ENCODE results near the gene DPYSL5. TPM values are rescaled to one million over a fixed set of nuclear protein-coding genes. Genes with fewer than 3 reads are reported as not detected.

DPYSL5 gene
- total and polyA plus RNA-seq, 2 of the 13 experiments (the other 11 are each of a cell fraction or from before 2014, with no cell fraction given) = 0.15 TPM; not detected in 1

DNA sequence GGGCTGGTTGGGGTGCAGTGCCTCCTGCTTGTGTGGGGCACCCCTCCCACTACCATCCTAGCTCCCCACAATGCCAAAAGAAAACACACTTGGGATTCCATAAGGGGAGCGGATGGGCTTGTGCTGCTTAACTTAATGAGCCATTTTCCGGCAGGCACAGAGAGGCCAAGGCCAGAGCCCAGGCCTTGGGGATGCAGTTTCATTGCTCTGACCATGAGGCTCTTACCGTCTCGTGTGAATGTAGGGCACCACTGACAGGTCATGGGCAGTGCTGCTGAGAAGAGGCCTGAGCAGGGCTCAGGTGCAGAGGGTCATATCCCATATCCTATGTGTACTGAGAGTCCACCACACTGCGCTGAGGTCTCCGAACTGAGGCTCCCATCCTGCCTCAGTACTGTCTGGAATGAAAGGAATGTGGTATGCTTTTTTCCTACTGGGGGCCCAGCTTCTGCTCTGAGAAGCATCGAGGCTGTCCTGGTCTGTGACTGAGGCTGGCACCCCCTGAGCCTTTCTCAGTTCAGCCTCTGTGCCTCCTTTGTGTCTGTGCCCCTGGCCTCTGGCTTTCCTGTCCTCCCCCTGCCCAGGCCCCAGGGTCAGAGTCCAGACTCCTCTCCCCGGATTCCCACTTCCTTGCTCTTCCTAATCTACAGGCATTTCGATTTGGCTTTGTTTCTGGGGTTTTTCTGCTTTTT, 77.3 kb downstream of the DPYSL5 start (continued):
- TF ChIP-seq ZNF432 (CRISPR knock-in tag; IDR thresholded peaks at IDR 0.05; ENCODE audit: borderline replicate concordance) (no peak), ZSCAN21 (CRISPR knock-in tag; IDR thresholded peaks at IDR 0.05; ENCODE audit: borderline replicate concordance) (peak; percentile 63; the same call in 1 of the 2 replicates), TCF12 (IDR thresholded peaks at IDR 0.05) (no peak), TCF12 (CRISPR knock-in tag; IDR thresholded peaks at IDR 0.05) (peak; percentile 80), SIX4 (CRISPR knock-in tag; IDR thresholded peaks at IDR 0.05) (no peak), GATA4 (IDR thresholded peaks at IDR 0.05; ENCODE audit: borderline replicate concordance, low read depth) (no peak), SMYD3 (CRISPR knock-in tag; IDR thresholded peaks at IDR 0.05) (0 out of 2 replicates have a peak, but pooled peaks have one; percentile 57), SNAI1 (CRISPR knock-in tag; IDR thresholded peaks at IDR 0.05; ENCODE audit: borderline replicate concordance) (peak; percentile 68; the same call in 1 of the 2 replicates), HDAC2 (CRISPR knock-in tag; IDR thresholded peaks at IDR 0.05) (peak; percentile 83), CBX2 (IDR thresholded peaks at IDR 0.05; ENCODE audit: low read depth, low read length) (no peak), CBX2 (CRISPR knock-in tag; IDR thresholded peaks at IDR 0.05; ENCODE audit: low read depth) (peak; percentile 54; the same call in 1 of the 2 replicates), ERF (CRISPR knock-in tag; IDR thresholded peaks at IDR 0.05) (peak; percentile 76; the same call in 1 of the 2 replicates), FOXJ3 (CRISPR knock-in tag; IDR thresholded peaks at IDR 0.05; ENCODE audit: borderline replicate concordance) (peak; percentile 82; the same call in 1 of the 2 replicates), ZNF556 (CRISPR knock-in tag; IDR thresholded peaks at IDR 0.05; ENCODE audit: borderline replicate concordance) (no peak), ZNF34 (CRISPR knock-in tag; IDR thresholded peaks at IDR 0.05; ENCODE audit: borderline replicate concordance) (no peak)
- TF ChIP-seq, protein P1, sequence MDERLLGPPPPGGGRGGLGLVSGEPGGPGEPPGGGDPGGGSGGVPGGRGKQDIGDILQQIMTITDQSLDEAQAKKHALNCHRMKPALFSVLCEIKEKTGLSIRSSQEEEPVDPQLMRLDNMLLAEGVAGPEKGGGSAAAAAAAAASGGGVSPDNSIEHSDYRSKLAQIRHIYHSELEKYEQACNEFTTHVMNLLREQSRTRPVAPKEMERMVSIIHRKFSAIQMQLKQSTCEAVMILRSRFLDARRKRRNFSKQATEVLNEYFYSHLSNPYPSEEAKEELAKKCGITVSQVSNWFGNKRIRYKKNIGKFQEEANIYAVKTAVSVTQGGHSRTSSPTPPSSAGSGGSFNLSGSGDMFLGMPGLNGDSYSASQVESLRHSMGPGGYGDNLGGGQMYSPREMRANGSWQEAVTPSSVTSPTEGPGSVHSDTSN (CRISPR knock-in tag; IDR thresholded peaks at IDR 0.05) = no peak
- TF ChIP-seq, protein P2, sequence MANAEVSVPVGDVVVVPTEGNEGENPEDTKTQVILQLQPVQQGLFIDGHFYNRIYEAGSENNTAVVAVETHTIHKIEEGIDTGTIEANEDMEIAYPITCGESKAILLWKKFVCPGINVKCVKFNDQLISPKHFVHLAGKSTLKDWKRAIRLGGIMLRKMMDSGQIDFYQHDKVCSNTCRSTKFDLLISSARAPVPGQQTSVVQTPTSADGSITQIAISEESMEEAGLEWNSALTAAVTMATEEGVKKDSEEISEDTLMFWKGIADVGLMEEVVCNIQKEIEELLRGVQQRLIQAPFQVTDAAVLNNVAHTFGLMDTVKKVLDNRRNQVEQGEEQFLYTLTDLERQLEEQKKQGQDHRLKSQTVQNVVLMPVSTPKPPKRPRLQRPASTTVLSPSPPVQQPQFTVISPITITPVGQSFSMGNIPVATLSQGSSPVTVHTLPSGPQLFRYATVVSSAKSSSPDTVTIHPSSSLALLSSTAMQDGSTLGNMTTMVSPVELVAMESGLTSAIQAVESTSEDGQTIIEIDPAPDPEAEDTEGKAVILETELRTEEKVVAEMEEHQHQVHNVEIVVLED (CRISPR knock-in tag; IDR thresholded peaks at IDR 0.05; ENCODE audit: borderline replicate concordance) = no peak; the same call in 1 of the 2 replicates
- TF ChIP-seq, protein P3, sequence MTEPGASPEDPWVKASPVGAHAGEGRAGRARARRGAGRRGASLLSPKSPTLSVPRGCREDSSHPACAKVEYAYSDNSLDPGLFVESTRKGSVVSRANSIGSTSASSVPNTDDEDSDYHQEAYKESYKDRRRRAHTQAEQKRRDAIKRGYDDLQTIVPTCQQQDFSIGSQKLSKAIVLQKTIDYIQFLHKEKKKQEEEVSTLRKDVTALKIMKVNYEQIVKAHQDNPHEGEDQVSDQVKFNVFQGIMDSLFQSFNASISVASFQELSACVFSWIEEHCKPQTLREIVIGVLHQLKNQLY (CRISPR knock-in tag; IDR thresholded peaks at IDR 0.05) = no peak
- TF ChIP-seq, protein P4, sequence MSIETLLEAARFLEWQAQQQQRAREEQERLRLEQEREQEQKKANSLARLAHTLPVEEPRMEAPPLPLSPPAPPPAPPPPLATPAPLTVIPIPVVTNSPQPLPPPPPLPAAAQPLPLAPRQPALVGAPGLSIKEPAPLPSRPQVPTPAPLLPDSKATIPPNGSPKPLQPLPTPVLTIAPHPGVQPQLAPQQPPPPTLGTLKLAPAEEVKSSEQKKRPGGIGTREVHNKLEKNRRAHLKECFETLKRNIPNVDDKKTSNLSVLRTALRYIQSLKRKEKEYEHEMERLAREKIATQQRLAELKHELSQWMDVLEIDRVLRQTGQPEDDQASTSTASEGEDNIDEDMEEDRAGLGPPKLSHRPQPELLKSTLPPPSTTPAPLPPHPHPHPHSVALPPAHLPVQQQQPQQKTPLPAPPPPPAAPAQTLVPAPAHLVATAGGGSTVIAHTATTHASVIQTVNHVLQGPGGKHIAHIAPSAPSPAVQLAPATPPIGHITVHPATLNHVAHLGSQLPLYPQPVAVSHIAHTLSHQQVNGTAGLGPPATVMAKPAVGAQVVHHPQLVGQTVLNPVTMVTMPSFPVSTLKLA (IDR thresholded peaks at IDR 0.05) = no peak

All from HepG2 (cell line).